Hepatocyte (in vitro differentiated cells): ENCODE measurements around the gene RNF152.

Source experiments
- CTCF ChIP-seq: fragments of 200-600 bp; sonication (generic); IDR thresholded peaks from 2 replicates; pipeline ENCODE4 v1.5.1; 2016; ENCODE audit warnings: antibody characterized with exemption, mild to moderate bottlenecking; ENCODE audit not compliant: poor library complexity
- EZH2 ChIP-seq: fragments of 200-600 bp; sonication (generic); IDR thresholded peaks from 2 replicates; pipeline ENCODE4 v1.6.1; 2016; ENCODE audit warnings: antibody characterized with exemption, mild to moderate bottlenecking, borderline replicate concordance

GRCh38 chr18:61935362-61935761 is 42.6 kb upstream of the RNF152 start:
- TF ChIP-seq CTCF: no peak
- no peak for TF ChIP-seq EZH2
